Choroid plexus epithelial cell (primary cell): ENCODE measurements around the gene LETM1.

Source experiments
- DNase-seq: peaks from one replicate; pipeline ENCODE4 v3.0.0-alpha.2; 2010; ENCODE audit warnings: low read depth
- H3K4me3 ChIP-seq: 2 replicates; pipeline ENCODE4 v1.5.1; 2011; ENCODE audit warnings: low read depth, mild to moderate bottlenecking, control low read depth, low read length, moderate library complexity
- CTCF ChIP-seq: conservative IDR thresholded peaks from 2 replicates; pipeline ENCODE4 v1.5.1; 2011; ENCODE audit warnings: low read depth, mild to moderate bottlenecking, control low read depth, inconsistent platforms, low read length, moderate library complexity

LETM1 gene

GRCh38 chr4:1830234-1830633 lies 25.7 kb downstream of the LETM1 start:
- no peak for DNase-seq
- TF ChIP-seq CTCF: no peak
- no peak overlapping the region for H3K4me3 ChIP-seq

GRCh38 chr4:1826531-1827350 lies 29.2 kb downstream of the LETM1 start:
- DNase-seq: no peak
- no peak overlapping the region for H3K4me3 ChIP-seq
- no peak for TF ChIP-seq CTCF

- no peak overlapping the region for H3K4me3 ChIP-seq
- no peak for DNase-seq
- no peak for TF ChIP-seq CTCF
These were observed 30.6 kb downstream of the LETM1 start for GRCh38 chr4:1825326-1825725.

- H3K4me3 ChIP-seq: no peak overlapping the region
- DNase-seq: no peak
- TF ChIP-seq CTCF: no peak
These were observed 31.2 kb downstream of the LETM1 start for GRCh38 chr4:1824746-1825145.

GRCh38 chr4:1823545-1823932 lies 32.4 kb downstream of the LETM1 start:
- no peak overlapping the region for H3K4me3 ChIP-seq
- DNase-seq: no peak
- TF ChIP-seq CTCF: no peak

- H3K4me3 ChIP-seq: no peak overlapping the region
- no peak for TF ChIP-seq CTCF
- no peak for DNase-seq
These were observed 33.1 kb downstream of the LETM1 start for GRCh38 chr4:1822568-1823544.
